Muscle layer of duodenum (tissue), 2 donors: ENCODE data around the gene ESRRG.

Source experiments
- H3K27ac ChIP-seq: one replicate; pipeline ENCODE4 v1.7.0; 2013; ENCODE audit warnings: mild to moderate bottlenecking, low read length
- H3K27me3 ChIP-seq: one replicate; pipeline ENCODE4 v1.7.0; 2013; ENCODE audit warnings: low read depth, mild to moderate bottlenecking, control low read depth, low read length
- H3K36me3 ChIP-seq, 2 donors: one replicate each; pipeline ENCODE4 v1.7.0; 2013; ENCODE audit warnings: low read length in 2 of 2, control low read depth in 1 of 2, mild to moderate bottlenecking in 1 of 2; ENCODE audit not compliant: insufficient read depth in 2 of 2, control insufficient read depth in 1 of 2
- H3K4me1 ChIP-seq, 2 donors: one replicate each; pipeline ENCODE4 v1.7.0; 2013; ENCODE audit warnings: low read length in 2 of 2, mild to moderate bottlenecking in 2 of 2, control low read depth in 1 of 2, moderate library complexity in 1 of 2; ENCODE audit not compliant: insufficient read depth in 2 of 2, control insufficient read depth in 1 of 2
- H3K4me3 ChIP-seq, 2 donors: one replicate each; pipeline ENCODE4 v1.7.0; 2013; ENCODE audit warnings: low read length in 2 of 2, low read depth in 1 of 2, mild to moderate bottlenecking in 1 of 2
- H3K9me3 ChIP-seq, 2 donors: one replicate each; pipeline ENCODE4 v1.7.0; 2013; ENCODE audit warnings: low read length in 2 of 2, control low read depth in 1 of 2, mild to moderate bottlenecking in 1 of 2; ENCODE audit not compliant: control insufficient read depth in 1 of 2
- donor health status: healthy.

The ESRRG gene

DNA sequence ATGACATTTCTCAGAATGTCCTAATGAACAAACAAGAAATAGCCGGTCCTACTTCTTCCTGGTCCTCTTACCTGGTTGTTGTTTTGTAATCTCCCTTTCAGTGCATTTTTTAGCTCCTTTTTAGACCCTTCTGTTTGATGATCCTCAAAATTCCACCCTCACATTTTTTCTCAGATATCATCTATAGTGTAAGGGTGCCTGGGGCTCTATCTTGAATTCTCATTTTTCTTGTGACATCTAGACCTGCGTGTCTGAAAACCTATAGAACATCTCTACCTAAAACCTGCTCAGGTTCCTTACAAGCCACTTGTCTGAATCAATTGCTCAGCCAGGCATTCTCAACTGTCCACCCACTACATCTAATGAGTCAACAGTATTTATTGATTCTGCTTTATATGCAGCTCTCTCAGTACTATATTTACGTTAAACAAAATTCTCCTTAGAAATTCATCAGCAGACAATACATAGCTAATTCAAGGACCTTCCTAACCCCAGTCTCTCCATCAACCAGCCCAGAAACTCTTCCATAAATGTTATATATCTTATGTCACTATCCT lies 263.5 kb downstream of the ESRRG start:
- Histone ChIP-seq H3K9me3 (no peaks in the 10 kb centered on the region), H3K27ac (no peak overlapping the region), H3K27me3 (no peaks in the 10 kb centered on the region), H3K36me3 (no peaks in the 10 kb centered on the region), H3K4me1 (peaks cover 0 to 5% of the 10 kb centered on the region in 2 donors), H3K4me3 (no peak overlapping the region)

GRCh38 chr1:216458812-216459211 lies 264.4 kb downstream of the ESRRG start:
- H3K36me3 ChIP-seq: no peaks in the 10 kb centered on the region
- H3K9me3 ChIP-seq: no peaks in the 10 kb centered on the region
- H3K4me3 ChIP-seq: no peak overlapping the region

DNA sequence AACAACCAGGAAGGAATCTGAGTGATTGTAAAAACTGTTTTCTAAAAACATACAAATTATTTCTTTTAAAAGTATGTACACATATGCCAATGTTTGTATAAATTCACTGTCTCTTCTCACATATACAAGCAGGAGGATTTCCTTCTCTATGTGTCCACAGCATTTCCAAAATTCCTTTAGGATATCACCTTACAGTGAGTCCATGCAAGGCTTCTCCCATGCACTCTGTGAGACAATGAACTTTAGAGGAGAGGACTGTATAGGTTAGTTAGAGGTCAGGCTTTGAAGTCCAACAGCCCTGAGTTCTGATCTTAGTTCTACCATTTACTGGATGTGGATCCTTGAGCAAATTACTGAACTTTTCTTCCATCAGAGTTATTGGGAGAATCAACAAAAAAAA lies 265.9 kb downstream of the ESRRG start:
- Histone ChIP-seq H3K4me3 (no peak overlapping the region), H3K27me3 (no peaks in the 10 kb centered on the region), H3K9me3 (no peaks in the 10 kb centered on the region), H3K27ac (no peak overlapping the region), H3K4me1 (peaks cover 0 to 5% of the 10 kb centered on the region in 2 donors), H3K36me3 (no peaks in the 10 kb centered on the region)

More at GRCh38 chr1:216458812-216459211, 264.4 kb downstream of the ESRRG start:
- Histone ChIP-seq H3K27me3 (no peaks in the 10 kb centered on the region), H3K27ac (no peak overlapping the region), H3K4me1 (peaks cover 0 to 5% of the 10 kb centered on the region in 2 donors)

GRCh38 chr1:216456682-216457081 lies 266.5 kb downstream of the ESRRG start:
- no peaks in the 10 kb centered on the region for H3K27me3 ChIP-seq
- H3K36me3 ChIP-seq: no peaks in the 10 kb centered on the region
- no peaks in the 10 kb centered on the region for H3K9me3 ChIP-seq
- H3K4me1 ChIP-seq: peaks cover 0 to 2% of the 10 kb centered on the region in 2 donors
- H3K4me3 ChIP-seq: no peak overlapping the region
- no peak overlapping the region for H3K27ac ChIP-seq

DNA sequence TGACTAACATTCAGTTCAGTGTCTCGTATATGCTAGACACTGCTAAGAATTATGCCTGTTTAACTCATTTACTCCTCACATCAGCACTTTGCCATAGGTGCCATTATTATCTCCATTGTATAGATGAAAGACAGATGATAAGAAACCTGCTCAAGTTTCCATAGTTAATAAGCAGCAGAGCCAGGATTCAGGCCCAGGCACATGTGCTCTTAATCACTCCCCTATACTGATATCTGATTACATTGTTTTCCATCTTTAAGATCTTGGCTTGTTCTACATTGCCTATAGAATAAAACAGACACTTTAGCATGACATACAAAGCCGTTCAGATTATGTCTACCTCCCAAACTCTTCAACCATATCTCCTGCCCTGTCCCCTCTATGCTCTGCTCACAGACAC lies 269.5 kb downstream of the ESRRG start:
- Histone ChIP-seq H3K27ac (no peak overlapping the region), H3K4me3 (no peak overlapping the region), H3K36me3 (no peaks in the 10 kb centered on the region), H3K4me1 (no peaks in the 10 kb centered on the region), H3K27me3 (no peaks in the 10 kb centered on the region), H3K9me3 (no peaks in the 10 kb centered on the region)
